Cardiac muscle cell (in vitro differentiated cells and primary cell): ENCODE data around the gene TUBA4B. TPM values are rescaled to one million over a fixed set of nuclear protein-coding genes. Genes with fewer than 3 reads are reported as not detected.

Experiments used
- DNase-seq, 2 donors: peaks; one replicate each; pipeline versions ENCODE4 v3.0.0 to v3.0.0-alpha.2; 2010 to 2017; ENCODE audit warnings: low read depth in 1 of 2, low spot score in 1 of 2
- H3K27ac ChIP-seq: fragments of 200-600 bp; sonication (generic); 2 replicates; pipeline ENCODE4 v1.5.1; 2016
- H3K27me3 ChIP-seq: fragments of 200-600 bp; sonication (generic); 2 replicates; pipeline ENCODE4 v1.6.0; 2016; ENCODE audit warnings: control low read depth
- H3K36me3 ChIP-seq: fragments of 200-600 bp; sonication (generic); 2 replicates; pipeline ENCODE4 v1.5.1; 2016; ENCODE audit warnings: control low read depth
- H3K4me1 ChIP-seq: fragments of 200-600 bp; sonication (generic); 2 replicates; pipeline ENCODE4 v1.8.1; 2017; ENCODE audit warnings: low read depth, mild to moderate bottlenecking, mixed run types
- H3K4me3 ChIP-seq: fragments of 200-600 bp; sonication (generic); 2 replicates; pipeline ENCODE4 v1.5.1; 2016; ENCODE audit warnings: mild to moderate bottlenecking
- H3K9me3 ChIP-seq: fragments of 200-600 bp; sonication (generic); 2 replicates; pipeline ENCODE4 v1.5.1; 2017; ENCODE audit warnings: low read depth, mild to moderate bottlenecking, control low read depth
- CTCF ChIP-seq: IDR thresholded peaks from 2 replicates; pipeline ENCODE4 v1.5.1; 2012; ENCODE audit warnings: low read depth, mild to moderate bottlenecking, low read length
- polyA plus RNA-seq: library from polyadenylated mRNA; unstranded; fragments of >200 nt; fragmentation: Nextera tagmentation; extraction: Ambion mirVana; gene quantifications from 2 replicates; pipeline ENCODE4 v1.2.1, GENCODE V29; 2016
- total RNA-seq: library from RNA; depleted of rRNA; stranded (reverse); fragments of >200 nt; gene quantifications from 2 replicates; pipeline ENCODE4 v1.2.3, GENCODE V29; 2016

Gene TUBA4B
- total and polyA plus RNA-seq, 2 experiments from 2014 or later: not detected

GRCh38 chr2:219210886-219211362 lies 42.1 kb upstream of the TUBA4B start:
- Histone ChIP-seq H3K36me3 (peaks cover 8% of the 10 kb centered on the region), H3K9me3 (no peaks in the 10 kb centered on the region), H3K4me3 (no peak overlapping the region), H3K4me1 (no peaks in the 10 kb centered on the region), H3K27ac (no peak overlapping the region), H3K27me3 (no peaks in the 10 kb centered on the region)
- TF ChIP-seq CTCF: no peak
- no peak for DNase-seq

GRCh38 chr2:219213026-219213415 lies 40.0 kb upstream of the TUBA4B start:
- Histone ChIP-seq H3K4me3 (no peak overlapping the region), H3K4me1 (peaks cover 6% of the 10 kb centered on the region), H3K27ac (no peak overlapping the region), H3K36me3 (peaks cover 8% of the 10 kb centered on the region), H3K27me3 (no peaks in the 10 kb centered on the region), H3K9me3 (no peaks in the 10 kb centered on the region)
- no peak for TF ChIP-seq CTCF
- no peak for DNase-seq

- Histone ChIP-seq H3K36me3 (peaks cover 4% of the 10 kb centered on the region), H3K4me1 (peaks cover 6% of the 10 kb centered on the region), H3K9me3 (no peaks in the 10 kb centered on the region), H3K4me3 (no peak overlapping the region), H3K27ac (no peak overlapping the region), H3K27me3 (no peaks in the 10 kb centered on the region)
- DNase-seq: no peak
- TF ChIP-seq CTCF: no peak
Measured at GRCh38 chr2:219213486-219214071, 39.5 kb upstream of the TUBA4B start.

- TF ChIP-seq CTCF: no peak
- H3K36me3 ChIP-seq: no peaks in the 10 kb centered on the region
- DNase-seq: no peak
Measured at GRCh38 chr2:219214141-219214540, 38.9 kb upstream of the TUBA4B start.

GRCh38 chr2:219214786-219215185 lies 38.3 kb upstream of the TUBA4B start:
- TF ChIP-seq CTCF: no peak
- Histone ChIP-seq H3K27me3 (no peaks in the 10 kb centered on the region), H3K4me3 (no peak overlapping the region), H3K27ac (no peak overlapping the region), H3K36me3 (peaks cover 3% of the 10 kb centered on the region), H3K9me3 (no peaks in the 10 kb centered on the region), H3K4me1 (peaks cover 12% of the 10 kb centered on the region)
- no peak for DNase-seq

More at GRCh38 chr2:219214141-219214540, 38.9 kb upstream of the TUBA4B start:
- Histone ChIP-seq H3K4me3 (no peak overlapping the region), H3K27ac (no peak overlapping the region), H3K4me1 (peaks cover 9% of the 10 kb centered on the region), H3K27me3 (no peaks in the 10 kb centered on the region), H3K9me3 (no peaks in the 10 kb centered on the region)
